Renal cortical epithelial cell (primary cell): ENCODE results near the gene MPHOSPH10. TPM values are rescaled to one million over a fixed set of nuclear protein-coding genes. Genes with fewer than 3 reads are reported as not detected.
"Not testable (repeated sequence)": the region's sequence is repeated elsewhere in the genome, so short reads cannot be mapped to it uniquely, and the experiment has no call there.

Experiments used
- DNase-seq: peaks from one replicate; pipeline ENCODE4 v3.0.0-alpha.2; 2011; ENCODE audit warnings: low read depth
- total RNA-seq: library from RNA; depleted of rRNA; stranded (reverse); fragments of >200 nt; gene quantifications from 2 replicates; pipeline ENCODE4 v1.2.3, GENCODE V29; 2014

MPHOSPH10 gene
- total RNA-seq, 1 donor from 2014 or later, result 18.8 TPM

- no peak for DNase-seq
These were observed 7.8 kb upstream of the MPHOSPH10 start for GRCh38 chr2:71122387-71123298.

- no peak for DNase-seq
These were observed 4.7 kb upstream of the MPHOSPH10 start for GRCh38 chr2:71125506-71126294.

GRCh38 chr2:71126957-71127356, 3.5 kb upstream of the MPHOSPH10 start:
- DNase-seq, result no peak

DNA sequence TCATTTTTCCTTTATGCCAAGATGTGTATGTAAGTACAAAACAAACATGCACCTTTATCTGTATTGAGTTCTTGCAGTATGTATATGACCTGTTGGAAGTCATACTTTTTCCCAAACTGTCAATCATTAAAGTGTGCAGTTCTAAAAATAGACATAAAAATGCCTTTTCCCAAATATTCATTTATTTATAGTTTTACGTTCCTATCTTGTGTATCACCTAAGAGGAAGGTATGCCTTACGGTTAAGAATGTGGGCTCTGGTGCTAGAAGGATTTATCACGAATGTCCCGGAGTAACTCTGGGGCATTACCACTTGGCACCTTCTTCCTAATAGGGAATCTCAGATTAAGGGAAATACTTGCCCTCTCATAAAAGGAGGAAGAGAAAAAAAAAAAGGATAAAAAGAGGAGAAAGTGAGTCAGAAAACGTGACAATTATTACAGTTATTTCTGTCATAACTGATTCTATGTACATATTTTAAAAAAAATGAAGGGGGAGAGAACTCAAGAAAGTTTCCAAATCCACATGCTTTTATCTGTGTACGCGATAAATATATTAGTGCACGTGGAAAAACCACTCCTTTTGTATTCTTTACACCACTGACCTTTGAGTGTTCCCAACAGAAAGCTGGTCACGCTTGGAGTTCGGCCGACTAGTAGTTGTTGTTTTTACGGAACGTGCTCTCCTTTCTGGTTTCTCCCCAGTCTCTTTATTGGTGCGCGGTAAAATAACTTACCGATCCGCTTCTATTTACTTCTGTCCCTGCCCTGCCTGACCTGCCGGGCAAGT, 1.1 kb upstream of the MPHOSPH10 start:
- peak; percentile 41 for DNase-seq

GRCh38 chr2:71129902-71130151, 607 bp upstream of the MPHOSPH10 start:
- peak; percentile 52 for DNase-seq

DNA sequence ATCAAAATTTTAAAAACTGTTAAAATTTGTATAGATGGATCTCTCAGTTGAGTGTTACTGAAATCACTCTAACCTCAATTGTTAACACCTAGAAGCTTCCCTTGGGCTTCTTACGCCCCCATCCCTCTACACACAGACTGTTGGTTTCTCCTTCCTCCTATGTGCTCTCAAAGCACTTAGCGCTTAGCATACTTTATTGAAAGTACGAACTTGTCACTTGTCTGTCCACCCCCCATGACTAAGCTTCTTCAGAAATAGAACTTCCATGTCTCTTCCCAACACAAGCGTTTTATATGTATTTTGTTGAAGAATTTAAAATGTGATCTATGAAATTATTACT, 441 bp downstream of the MPHOSPH10 start:
- peak; percentile 34 for DNase-seq

DNA sequence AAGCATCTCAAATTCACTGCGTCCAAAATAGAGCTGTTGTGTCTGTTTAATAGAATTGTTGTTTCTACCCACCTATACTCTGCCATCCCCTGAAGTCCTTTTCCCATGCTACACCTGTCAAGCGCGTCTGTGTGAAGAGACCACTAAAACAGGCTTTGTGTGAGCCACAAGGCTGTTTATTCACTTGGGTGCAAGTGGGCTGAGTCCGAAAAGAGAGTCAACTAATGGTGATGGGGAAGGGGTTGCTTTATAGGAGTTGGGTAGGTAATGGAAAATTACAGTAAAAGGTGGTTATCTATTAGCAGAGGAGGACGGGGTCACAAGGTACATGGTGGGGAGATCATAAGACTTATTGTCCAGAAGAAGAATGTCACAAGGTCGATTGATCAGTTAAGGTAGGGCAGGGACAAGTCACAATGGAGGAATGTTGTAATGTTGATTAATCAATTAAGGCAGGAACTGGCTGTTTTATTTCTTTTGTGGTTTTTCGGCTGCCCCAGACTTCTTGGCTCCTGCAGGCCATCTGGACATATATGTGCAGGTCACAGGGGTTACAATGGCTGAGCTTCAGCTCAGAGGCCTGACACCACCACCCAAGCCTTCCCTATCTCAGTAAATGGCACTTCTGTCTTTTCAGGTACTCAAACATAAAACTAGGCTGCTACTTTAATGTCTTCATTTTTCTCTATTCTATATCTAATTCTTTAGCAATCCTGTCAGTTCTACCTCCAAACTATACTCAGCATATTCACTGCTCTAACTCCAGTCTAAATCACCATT, 1.1 kb downstream of the MPHOSPH10 start:
- not testable (repeated sequence) for DNase-seq

- no peak for DNase-seq
These were observed 3.2 kb downstream of the MPHOSPH10 start for GRCh38 chr2:71133603-71134002.

DNA sequence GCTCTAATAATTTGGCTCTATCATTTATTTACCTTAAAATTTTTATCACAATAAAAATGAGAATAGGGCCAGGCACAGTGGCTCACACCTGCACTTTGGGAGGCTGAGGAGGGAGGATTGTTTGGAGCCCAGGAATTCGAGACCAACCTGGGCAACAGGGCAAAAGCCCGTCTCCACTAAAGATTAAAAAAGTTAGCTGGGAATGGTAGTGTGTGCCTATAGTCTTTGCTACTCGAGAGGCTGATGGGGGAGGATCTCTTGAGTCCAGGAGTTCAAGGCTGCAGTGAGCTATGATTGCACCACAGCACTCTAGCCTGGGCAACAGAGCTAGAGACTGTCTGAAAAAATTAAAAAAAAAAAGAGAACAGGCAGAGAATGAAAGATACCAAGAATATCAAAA, 5.7 kb downstream of the MPHOSPH10 start:
- no peak for DNase-seq

DNA sequence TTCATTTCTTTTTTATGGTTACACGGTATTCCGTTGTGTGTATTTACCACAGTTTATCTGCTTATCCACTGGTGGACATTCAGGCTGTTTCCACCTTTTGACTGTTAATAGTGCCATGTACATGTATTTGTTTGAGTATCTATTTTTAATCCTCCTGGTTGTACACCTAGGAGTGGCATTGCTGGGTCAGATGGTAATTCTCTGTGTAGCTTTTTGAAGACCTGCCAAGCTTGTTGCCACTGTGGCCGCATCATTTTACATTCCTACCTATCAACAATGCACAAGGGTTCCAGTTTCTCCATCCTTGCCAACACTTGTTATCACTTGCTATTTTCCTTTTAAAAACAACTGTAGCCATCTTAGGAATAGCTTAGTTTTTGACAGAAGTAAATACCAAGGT, 13.3 kb downstream of the MPHOSPH10 start:
- no peak for DNase-seq

DNA sequence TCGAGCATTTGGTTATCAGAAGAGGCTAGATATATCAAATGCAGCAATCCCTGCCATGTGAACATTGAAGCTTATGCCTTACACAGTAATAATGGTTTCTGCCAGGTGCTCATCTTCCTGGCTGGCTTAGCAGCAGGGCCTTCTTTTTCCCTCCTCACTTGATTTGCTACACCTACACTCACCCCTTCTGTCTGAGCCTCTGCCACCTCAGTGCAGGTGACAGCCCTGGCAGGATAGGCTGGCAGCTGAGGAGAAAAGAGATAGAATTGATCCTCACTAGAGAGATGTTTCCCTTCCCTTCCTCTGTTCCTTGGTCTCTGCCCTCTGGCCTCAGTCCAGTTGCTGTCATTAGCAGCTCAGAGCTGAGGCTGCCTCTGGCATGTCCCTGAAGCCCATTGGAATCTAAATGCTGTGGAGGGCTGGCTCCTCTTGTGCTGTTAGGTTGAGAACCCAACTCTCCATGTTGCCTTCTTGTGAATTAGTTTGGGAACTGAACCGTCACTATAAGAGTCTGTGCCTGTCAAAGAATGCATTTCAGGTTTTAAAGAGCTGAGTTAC, 18.2 kb downstream of the MPHOSPH10 start:
- no peak for DNase-seq

DNA sequence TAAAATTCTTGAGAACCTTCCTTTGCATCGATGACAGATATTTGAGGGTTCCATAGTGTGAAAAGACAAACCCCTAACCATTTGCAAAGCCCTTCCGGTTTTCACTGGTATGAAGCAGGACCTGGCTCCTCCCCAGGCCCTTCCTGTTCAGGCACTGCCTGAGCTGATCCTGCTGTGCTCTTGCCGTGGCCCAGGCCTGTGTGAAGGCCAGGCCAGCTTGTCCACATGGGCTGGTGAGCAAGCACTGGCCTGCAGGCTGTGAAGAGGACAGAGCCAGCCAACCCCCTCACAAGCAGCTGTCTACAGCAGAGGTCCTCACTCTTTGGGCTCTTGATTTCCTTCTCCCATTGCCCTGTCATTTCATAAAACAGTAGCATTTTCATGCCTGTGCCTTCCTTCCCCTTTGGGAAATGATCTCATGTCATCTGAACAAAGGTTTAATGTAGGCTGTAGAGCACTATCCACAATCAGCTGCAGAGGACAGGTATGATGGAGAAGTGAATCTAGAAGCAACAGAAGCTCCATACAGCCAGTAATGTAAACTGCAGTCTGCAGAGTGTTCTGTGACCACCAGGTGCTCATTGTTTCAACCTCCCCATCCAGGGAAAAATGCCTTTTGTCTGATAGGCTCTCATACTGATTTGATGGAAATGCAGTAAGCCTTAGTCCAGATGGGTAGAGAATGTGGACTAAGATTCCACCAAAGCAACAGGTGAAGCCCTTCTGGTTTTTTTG, 19.8 kb downstream of the MPHOSPH10 start:
- DNase-seq, result no peak

GRCh38 chr2:71151620-71152019, 21.2 kb downstream of the MPHOSPH10 start:
- no peak for DNase-seq

- DNase-seq, result no peak
These were observed 23.3 kb downstream of the MPHOSPH10 start for GRCh38 chr2:71153585-71154224.

- DNase-seq, result no peak
These were observed 23.8 kb downstream of the MPHOSPH10 start for GRCh38 chr2:71154279-71154678.

DNA sequence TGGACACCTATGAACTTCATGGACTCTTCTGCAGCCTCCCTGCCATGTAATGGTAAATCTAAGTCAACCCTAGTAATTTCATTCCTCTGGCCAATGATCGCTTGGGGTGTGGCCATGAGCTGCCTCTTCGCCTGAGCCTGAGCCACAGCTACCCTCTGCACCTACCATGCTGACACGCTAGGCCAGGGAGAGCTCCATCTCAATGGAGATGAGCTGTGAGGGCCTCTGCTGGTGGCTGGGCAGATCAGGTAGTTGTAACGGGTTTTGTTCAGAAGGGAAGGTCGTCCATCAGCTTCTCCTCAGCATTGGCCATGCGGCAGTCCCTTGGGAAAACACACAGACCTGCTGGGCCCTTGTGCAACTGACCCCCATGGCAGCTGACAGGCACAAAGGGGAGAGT, 24.4 kb downstream of the MPHOSPH10 start:
- DNase-seq, result no peak

GRCh38 chr2:71155846-71156245, 25.4 kb downstream of the MPHOSPH10 start:
- DNase-seq, result no peak

GRCh38 chr2:71156573-71156972, 26.1 kb downstream of the MPHOSPH10 start:
- DNase-seq, result no peak

DNA sequence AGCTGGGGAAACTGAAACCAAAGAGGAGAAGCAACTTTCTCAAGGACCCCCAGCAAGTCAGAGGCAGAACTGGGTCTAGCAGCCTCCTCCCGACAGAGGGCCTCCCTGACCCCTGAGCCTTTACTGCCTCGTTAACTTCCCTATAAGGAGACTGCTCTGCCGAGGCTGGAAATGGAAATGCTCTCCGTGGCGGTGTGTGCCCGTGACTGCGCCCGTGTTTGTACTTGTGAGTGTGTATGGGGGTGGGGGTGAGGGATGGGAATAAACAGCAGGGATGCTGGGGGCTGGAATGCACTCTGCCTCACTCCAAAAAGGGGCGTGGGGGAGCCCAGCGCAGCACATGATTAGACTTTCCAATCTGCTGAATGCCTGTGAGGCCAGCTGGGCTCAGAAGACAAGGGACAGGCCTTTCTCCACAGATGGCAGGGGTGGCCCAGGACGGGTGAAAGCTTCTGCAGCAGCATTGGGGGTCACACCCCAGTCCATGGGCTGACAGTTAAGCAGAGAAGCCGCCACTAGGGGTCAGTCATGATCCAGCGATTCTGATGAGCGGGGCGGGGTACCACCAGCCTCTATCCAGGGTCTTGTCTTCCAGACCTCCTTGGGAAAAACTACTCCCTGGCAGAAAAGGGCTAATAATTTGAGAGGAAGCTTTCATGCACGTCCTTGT, 26.8 kb downstream of the MPHOSPH10 start:
- peak; percentile 4 for DNase-seq

GRCh38 chr2:71166812-71167211, 36.4 kb downstream of the MPHOSPH10 start:
- no peak for DNase-seq
